SU-DHL-6 (cell line): ENCODE measurements around the gene BFAR.

Experiments
- CTCF ChIP-seq: fragments of 200-600 bp; sonication (generic); IDR thresholded peaks from one replicate; pipeline ENCODE4 v1.5.1; 2017; ENCODE audit warnings: antibody characterized with exemption, mild to moderate bottlenecking, low read length, moderate library complexity; ENCODE audit not compliant: insufficient read depth, poor library complexity, severe bottlenecking
- EZH2phosphoT487 ChIP-seq: fragments of 200-600 bp; sonication (generic), shearing (Covaris generic); conservative IDR thresholded peaks from 2 replicates; pipeline ENCODE4 v1.6.1; 2018; ENCODE audit warnings: mild to moderate bottlenecking, antibody characterized with exemption, low read length, moderate library complexity, mixed read lengths

- TF ChIP-seq CTCF, result no peak
- TF ChIP-seq EZH2phosphoT487, result no peak
These were observed 1.6 kb downstream of the BFAR start for GRCh38 chr16:14634389-14634725.
